AG04449 (cell line): ENCODE data around the gene HERPUD1.
A peak's percentile ranks its signal among the peaks of the same experiment; 100 is the strongest.

Experiments used
- CTCF ChIA-PET: fragments of 350-600 bp; formaldehyde crosslinking; extraction: SDS; loops from one replicate; lab custom pipeline; 2021; ENCODE audit warnings: antibody characterized with exemption; lab: Yijun Ruan, JAX
- POLR2A ChIA-PET: fragments of 400-600, 350-600 bp; formaldehyde crosslinking; extraction: SDS; loops from one replicate; lab custom pipeline; 2020; ENCODE audit warnings: antibody characterized with exemption, inconsistent platforms; lab: Yijun Ruan, JAX
- DNase-seq: peaks from one replicate; pipeline ENCODE4 v3.0.0-alpha.2; 2010; ENCODE audit warnings: low read depth, low spot score
- H3K4me3 ChIP-seq: 2 replicates; pipeline ENCODE4 v1.5.1; 2011; ENCODE audit warnings: low read depth, mild to moderate bottlenecking, control low read depth, low read length
- TF ChIP-seq, protein P1 (sequence below): IDR thresholded peaks from one replicate; pipeline ENCODE4 v1.5.1; 2011; ENCODE audit warnings: mild to moderate bottlenecking, moderate library complexity, low read length, control low read depth, inconsistent platforms; ENCODE audit not compliant: insufficient read depth; ENCODE audit errors: missing control alignments

HERPUD1 gene

DNA sequence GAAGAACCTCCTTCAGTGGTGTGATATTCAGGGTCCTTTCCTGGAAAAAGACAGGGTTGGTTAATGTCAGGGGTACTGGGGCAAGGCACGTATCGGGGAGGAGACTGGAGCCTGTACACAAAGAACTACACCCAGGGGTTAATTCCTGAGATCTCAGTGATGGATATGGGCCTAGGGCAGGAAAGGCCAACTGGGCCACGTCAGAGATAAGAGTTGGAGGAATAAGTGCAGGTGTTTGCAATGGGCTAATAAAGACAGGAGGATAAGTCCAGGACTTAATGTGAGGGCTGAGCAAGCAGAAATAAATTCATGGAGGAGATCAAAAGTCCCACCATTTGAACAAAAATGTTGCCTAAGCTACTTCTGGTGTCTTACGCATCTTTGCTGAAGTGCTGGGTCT, 10.4 kb upstream of the HERPUD1 start:
- ChIA-PET POLR2A (no interaction called here), CTCF (no interaction called here)
- TF ChIP-seq, protein P1, sequence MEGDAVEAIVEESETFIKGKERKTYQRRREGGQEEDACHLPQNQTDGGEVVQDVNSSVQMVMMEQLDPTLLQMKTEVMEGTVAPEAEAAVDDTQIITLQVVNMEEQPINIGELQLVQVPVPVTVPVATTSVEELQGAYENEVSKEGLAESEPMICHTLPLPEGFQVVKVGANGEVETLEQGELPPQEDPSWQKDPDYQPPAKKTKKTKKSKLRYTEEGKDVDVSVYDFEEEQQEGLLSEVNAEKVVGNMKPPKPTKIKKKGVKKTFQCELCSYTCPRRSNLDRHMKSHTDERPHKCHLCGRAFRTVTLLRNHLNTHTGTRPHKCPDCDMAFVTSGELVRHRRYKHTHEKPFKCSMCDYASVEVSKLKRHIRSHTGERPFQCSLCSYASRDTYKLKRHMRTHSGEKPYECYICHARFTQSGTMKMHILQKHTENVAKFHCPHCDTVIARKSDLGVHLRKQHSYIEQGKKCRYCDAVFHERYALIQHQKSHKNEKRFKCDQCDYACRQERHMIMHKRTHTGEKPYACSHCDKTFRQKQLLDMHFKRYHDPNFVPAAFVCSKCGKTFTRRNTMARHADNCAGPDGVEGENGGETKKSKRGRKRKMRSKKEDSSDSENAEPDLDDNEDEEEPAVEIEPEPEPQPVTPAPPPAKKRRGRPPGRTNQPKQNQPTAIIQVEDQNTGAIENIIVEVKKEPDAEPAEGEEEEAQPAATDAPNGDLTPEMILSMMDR = no peak
- DNase-seq = no peak
- no peak overlapping the region for H3K4me3 ChIP-seq

DNA sequence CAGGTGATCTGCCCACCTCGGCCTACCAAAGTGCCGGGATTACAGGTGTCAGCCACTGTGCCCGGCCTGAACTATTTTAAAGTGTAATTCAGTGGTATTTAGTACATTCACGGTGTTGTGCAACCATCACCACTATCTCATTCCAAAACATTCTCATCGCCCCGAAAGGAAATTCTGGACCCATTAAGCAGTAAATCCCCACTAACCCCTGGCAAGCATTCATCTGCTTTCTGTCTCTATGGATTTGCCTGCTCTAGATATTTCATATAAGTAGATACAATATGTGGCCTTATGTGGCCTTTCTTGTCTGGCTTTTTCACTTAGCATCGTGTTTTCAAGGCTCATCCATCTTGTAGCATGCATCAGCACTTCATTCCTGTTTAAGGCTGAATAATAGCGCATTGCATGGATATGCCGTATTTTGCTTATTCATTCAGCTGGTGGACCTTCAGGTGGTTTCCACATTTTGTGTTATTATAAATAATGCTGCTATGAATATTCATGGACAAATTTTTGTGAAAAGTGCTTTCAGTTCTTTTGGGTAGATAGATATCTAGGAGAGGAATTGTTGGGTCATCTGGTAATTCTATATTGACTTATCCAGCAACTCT, 8.4 kb upstream of the HERPUD1 start:
- DNase-seq = peak; percentile 52
- CTCF ChIA-PET = no interaction called here
- POLR2A ChIA-PET = no interaction called here
- TF ChIP-seq, protein P1 = no peak
- H3K4me3 ChIP-seq = no peak overlapping the region

DNA sequence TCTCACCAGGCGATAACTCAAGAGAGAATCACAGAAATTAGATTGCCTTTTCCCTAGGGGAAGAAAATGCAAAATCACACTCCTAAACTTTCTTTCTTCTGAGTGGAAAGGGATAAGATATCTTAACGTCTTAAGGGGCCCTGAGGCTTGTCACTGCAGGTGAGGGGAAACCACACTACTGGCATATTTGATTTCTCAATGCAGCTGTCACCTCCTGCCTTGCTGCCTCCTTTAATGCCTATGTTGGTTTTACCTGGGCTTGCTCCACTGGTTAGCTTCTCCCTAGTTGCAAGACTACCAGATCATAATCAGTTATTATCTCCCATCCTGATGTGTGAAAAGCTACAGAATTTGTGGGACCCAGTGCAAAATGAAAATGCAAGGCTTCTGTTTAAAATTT, 4.5 kb upstream of the HERPUD1 start:
- no peak for DNase-seq
- ChIA-PET POLR2A (no interaction called here), CTCF (interaction anchor here (0.8 to 2.3 kb wide), 4 partner anchors 15 to 76 kb away, joined by 4 to 8 read pairs (median 6); no protein-coding TSS in a partner anchor)
- TF ChIP-seq, protein P1 = no peak
- H3K4me3 ChIP-seq = no peak overlapping the region

DNA sequence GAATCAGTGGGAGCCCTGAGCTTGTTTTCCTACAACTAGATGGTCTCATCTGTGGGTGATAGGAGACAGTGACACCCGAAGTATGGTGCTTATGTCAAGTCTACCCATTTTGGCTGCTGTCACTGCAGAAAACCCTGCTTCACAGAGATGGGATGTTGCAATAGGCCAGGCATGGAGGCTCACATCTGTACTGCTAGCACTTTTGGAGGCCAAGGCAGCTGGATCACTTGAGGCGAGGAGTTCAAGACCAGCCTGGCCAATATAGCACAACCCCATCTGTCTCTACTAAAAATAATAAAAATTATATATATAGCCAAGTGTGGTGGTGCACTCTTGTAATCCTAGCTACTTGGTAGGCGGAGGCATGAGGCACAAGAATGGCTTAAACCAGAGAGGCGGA, 2.3 kb upstream of the HERPUD1 start:
- no peak for DNase-seq
- POLR2A ChIA-PET = no interaction called here
- CTCF ChIA-PET = no interaction called here
- H3K4me3 ChIP-seq = no peak overlapping the region
- TF ChIP-seq, protein P1 = no peak

DNA sequence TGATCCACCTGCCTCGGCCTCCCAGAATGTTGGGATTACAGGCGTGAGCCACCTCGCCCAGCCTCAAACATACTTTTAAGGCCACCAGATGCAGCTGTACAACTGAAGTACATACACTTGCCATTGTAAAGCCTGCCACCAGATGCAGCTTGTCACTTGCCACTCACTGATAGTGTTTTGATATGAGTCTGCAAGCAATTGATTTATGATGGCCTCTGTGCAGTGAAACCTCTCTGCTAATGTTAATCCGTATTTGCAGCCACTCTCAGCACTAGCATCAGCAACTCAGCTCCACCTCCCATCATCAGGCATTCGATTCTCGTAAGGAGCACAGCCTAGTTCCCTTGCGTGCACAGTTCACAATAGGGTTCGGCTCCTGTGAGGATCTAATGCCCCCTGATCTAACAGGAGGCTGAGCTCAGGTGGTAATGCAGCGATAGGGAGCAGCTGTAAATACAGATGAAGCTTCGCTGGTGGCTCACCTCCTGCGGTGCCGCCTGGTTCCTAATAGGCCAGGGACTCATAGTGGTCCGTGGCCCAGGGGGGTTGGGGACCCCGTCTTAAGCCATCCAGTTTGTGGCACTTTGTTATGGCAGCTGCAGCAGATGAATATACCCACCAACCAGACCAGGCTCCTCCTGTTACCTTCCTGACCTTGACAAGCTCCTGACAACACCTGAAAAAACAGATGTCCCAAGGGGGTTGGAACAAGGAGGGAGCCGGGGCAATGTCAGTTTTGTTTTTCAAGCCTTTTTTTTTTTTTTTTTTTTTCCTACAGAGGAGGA, 1.3 kb upstream of the HERPUD1 start:
- H3K4me3 ChIP-seq = no peak overlapping the region
- POLR2A ChIA-PET = interaction anchor here (1.1 to 3.6 kb wide), 4 partner anchors 12 to 58 kb away, joined by 5 to 25 read pairs (median 14); no protein-coding TSS in a partner anchor
- TF ChIP-seq, protein P1 = no peak
- CTCF ChIA-PET = interaction anchor here (0.8 to 1.3 kb wide), 2 partner anchors 10 to 64 kb away, joined by 3 read pairs; no protein-coding TSS in a partner anchor
- no peak for DNase-seq

DNA sequence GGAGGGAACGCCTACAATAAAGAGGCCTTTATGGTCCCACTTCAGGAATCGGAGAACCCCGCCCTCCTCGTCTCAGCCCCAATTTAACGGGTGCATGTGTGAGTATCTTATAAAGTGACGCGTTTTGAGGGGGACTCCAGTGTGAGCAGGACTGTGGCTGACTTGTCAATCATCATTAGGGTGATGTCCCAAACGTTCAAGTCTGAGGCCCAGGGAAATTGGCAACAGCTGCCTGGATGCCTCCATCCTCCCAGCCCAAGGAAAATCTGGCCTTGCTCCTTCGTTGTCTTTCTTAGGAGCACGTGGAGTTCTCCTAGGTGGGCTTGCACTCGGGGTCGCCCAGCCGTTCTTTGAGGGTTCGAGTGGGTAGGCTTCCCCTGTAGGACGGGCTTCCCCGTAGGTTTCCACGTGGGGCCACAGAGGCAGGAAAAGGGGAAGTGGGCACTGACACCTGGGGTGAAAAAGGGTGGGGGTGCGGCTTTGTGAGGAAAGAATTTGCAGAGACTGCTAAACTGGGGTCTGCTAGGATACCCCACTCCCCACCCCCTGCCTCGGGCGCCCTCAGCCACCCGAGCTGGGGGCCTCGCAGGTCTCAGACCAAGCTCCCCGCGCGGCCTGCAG, 561 bp upstream of the HERPUD1 start:
- ChIA-PET POLR2A (interaction anchor here (0.6 to 3.6 kb wide), 21 partner anchors 10 to 189 kb away, joined by 3 to 25 read pairs (median 4); no protein-coding TSS in a partner anchor), CTCF (interaction anchor here (0.8 to 3.6 kb wide), 4 partner anchors 11 to 138 kb away, joined by 3 to 14 read pairs (median 3); no protein-coding TSS in a partner anchor)
- no peak for DNase-seq
- peak overlapping the region; percentile 50 for H3K4me3 ChIP-seq
- TF ChIP-seq, protein P1 = no peak
